Left cardiac atrium (tissue), 4 donors: ENCODE measurements around the gene CDH13. TPM values are rescaled to one million over a fixed set of nuclear protein-coding genes. Genes with fewer than 3 reads are reported as not detected.

Experiments
- ATAC-seq, 2 donors: fragments of 200-7000 bp; cut with Tn5 transposase; one replicate each; pipeline ENCODE4 v1.9.1; 2020; ENCODE audit warnings: mild to moderate bottlenecking in 2 of 2, moderate library complexity in 2 of 2
- DNase-seq: peaks from one replicate; pipeline ENCODE4 v3.0.0-alpha.2; 2020
- intact Hi-C, 2 donors: fragments of 100-400 bp; cut with DNase I; formaldehyde crosslinking; loops; one replicate each; pipeline versions ENCODE4 v1.14.1 to v1.15.1; 2022 to 2023
- total RNA-seq, 2 donors: library from RNA; stranded (reverse); fragmentation: NEBNext Ultra II Directional; extraction: Animal tissue kit (Norgen Biotek cat#: 25700); gene quantifications; one replicate each; pipeline ENCODE4 v1.2.1, GENCODE V29; 2021
- donor health status: DM: no; HTN: yes; CAD: no.
- donor health status: DM: no; HTN: yes; CAD: no; lungs with severe emphysema.
- donor health status: DM: yes; HTN: yes; CAD: no.
- donor health status: Dilated cardiomyopathy.

The CDH13 gene
- total RNA-seq, 2 donors from 2014 or later = 68.6 to 100 TPM

DNA sequence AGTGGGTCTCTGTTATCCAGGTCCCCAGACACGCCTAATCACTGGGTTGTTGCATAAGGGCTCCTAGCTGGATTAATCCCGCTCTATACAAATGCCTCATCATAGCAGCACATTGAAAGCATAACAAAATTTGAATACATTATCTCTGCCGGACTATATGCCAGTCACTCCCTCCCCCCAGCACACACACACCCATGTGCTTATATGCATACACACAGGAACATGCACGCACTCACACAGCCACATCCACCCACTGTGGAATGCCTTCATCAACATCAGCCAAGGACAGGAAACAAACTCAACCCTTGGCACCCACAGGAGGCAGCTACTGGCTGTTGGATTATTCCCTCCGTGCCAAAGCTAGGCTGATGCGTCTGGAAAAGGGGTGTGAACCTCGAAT, 3.5 kb upstream of the CDH13 start:
- DNase-seq = no peak
- intact Hi-C loops = loop anchor here in 1 of 2 donors (10.0 kb wide), 2 partner anchors 258 to 822 kb away; no protein-coding TSS in a partner anchor
- no peak for ATAC-seq

DNA sequence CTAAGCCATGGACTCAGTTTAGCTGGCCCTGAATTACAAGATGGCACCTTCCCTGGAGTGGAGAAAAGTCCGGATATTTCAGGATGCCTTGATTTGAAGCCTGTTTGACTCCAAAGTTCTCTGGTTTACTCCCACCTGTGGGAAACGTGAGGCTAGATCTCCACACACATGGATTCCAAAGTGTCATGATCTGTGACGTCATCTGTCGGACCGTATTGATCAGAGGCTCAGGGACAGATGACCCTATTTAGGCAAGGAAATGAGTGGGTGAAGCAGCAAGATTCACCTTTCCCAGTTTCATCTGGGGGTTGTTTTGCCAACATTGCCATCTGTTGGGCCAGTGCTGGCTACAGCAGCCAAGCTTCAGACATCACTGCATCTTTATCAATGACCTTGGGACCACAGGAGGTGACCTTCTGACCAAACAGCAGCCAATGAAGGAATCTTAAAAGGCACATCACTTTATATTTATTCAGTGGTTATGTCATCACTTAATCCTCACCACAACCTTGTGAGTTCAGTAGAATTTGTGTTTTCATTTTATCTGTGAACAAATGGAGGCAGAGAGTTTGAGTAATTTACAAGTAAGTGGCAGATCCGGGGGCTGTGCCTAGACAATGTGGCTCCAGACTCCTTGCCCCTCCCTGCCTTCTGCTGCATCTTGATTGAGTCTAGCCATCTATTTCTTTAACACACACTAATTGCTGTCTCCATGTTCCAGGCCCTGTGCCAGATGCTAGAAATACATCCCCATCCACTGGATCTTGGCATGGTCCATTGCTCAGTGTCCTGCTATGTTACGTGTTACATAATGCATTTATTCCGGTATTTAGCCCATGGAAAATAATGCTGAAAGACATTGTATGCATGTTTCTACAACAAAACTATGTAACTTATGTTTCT, 1.5 kb upstream of the CDH13 start:
- intact Hi-C loops = loop anchor here in 1 of 2 donors (10.0 kb wide), 2 partner anchors 261 to 819 kb away; no protein-coding TSS in a partner anchor
- DNase-seq = peak; percentile 45
- no peak for ATAC-seq

- peak; percentile 51 to 61 for ATAC-seq
- no peak for DNase-seq
- intact Hi-C loops = loop anchor here in 1 of 2 donors (10.0 kb wide), 2 partner anchors 263 to 817 kb away; no protein-coding TSS in a partner anchor
These were observed 1.3 kb downstream of the CDH13 start for GRCh38 chr16:82628088-82628423.

DNA sequence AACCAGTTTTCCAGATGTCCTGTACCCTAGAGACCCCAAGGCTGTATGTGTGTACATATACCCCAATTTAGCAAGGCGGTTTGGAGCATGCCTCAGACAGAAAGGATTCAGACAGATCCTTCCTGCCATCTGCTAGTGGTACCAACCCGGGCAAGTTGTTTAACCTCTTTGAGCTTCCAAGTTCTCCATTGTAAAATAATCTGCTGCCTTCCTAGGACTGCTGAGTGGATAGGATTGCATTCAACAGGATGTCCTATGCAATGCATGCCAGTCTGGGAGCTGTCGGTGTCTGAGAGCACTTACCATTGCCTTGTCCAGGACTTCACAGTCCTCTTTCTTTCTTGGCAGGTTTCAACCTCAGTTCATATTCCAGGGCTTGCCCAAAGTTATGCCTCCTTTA, 1.9 kb downstream of the CDH13 start:
- DNase-seq (no peak), ATAC-seq (no peak)
- intact Hi-C loops = loop anchor here in 1 of 2 donors (10.0 kb wide), 2 partner anchors 264 to 816 kb away; no protein-coding TSS in a partner anchor

- peak in 1 of 2 donors; percentile 6 for ATAC-seq
- DNase-seq = no peak
- intact Hi-C loops = loop anchor here in 1 of 2 donors (1.0 to 10.0 kb wide), 4 partner anchors 108 to 815 kb away; no protein-coding TSS in a partner anchor
These were observed 2.8 kb downstream of the CDH13 start for GRCh38 chr16:82629441-82630027.

GRCh38 chr16:82630219-82630618, 3.5 kb downstream of the CDH13 start:
- intact Hi-C loops = loop anchor here in 1 of 2 donors (1.0 to 5.0 kb wide), 2 partner anchors 107 to 438 kb away; no protein-coding TSS in a partner anchor
- ATAC-seq (no peak), DNase-seq (no peak)

DNA sequence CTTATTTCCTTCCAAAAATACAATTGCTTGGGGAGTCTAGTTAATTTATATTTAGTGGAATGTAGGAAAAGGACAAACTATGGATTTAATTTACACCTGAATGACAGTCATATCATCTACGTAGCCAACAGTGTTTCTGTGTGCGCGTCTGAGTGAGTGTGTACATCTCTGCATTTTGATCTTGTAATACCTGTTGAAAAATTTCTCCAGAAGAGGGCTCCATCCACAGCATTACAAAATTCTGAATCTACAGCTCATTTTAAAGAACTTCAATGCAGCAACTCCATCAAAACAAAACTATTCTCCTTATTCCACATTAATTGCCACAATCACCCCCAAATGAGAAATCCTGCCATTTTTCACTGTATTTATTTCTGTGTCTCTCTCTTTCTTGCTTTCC, 3.9 kb downstream of the CDH13 start:
- intact Hi-C loops = loop anchor here in 1 of 2 donors (1.0 to 5.0 kb wide), 2 partner anchors 107 to 438 kb away; no protein-coding TSS in a partner anchor
- ATAC-seq = no peak
- DNase-seq = no peak

- intact Hi-C loops = loop anchor here in 1 of 2 donors (5.0 kb wide), 1 partner anchor 105 kb away; no protein-coding TSS in a partner anchor
- DNase-seq (no peak), ATAC-seq (no peak)
These were observed 5.2 kb downstream of the CDH13 start for GRCh38 chr16:82631701-82632685.

- peak; percentile 59 for DNase-seq
- intact Hi-C loops = loop anchor here in 1 of 2 donors (5.0 kb wide), 1 partner anchor 103 kb away; no protein-coding TSS in a partner anchor
- ATAC-seq = peak; percentile 42 to 65
These were observed 7.3 kb downstream of the CDH13 start for GRCh38 chr16:82633964-82634600.

DNA sequence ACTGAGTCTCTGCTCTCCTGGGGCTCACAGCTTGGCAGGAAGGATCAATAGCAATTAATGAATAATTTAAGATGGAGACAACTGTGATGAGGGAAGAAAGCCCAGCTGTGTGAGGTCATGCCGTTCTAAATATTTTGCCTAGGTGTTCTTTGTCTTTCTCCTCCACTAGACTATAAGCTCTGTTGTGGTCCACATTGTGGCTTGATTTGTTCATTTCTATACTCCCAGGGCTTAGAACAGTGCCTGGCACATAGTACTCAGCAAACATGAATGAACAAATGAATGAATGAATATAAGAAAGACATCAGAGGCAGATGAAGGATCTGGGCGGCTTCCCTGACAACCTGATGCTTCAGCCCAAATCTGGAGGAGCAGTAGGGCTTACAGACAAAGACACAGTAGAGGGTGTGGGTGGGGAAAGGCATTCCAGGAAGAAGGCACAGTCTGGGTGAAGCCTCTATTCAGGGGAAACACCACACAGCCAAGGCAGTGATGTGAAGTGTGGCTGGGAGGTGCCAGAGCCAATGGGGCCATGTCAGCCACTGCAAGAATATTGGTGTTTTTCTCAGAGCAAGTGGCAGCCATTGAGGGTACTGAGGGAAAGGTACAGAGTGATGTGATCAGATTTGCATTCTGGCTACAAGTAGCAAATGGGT, 8.3 kb downstream of the CDH13 start:
- intact Hi-C loops = loop anchor here in 1 of 2 donors (5.0 kb wide), 2 partner anchors 62 to 102 kb away; no protein-coding TSS in a partner anchor
- ATAC-seq (no peak), DNase-seq (no peak)

DNA sequence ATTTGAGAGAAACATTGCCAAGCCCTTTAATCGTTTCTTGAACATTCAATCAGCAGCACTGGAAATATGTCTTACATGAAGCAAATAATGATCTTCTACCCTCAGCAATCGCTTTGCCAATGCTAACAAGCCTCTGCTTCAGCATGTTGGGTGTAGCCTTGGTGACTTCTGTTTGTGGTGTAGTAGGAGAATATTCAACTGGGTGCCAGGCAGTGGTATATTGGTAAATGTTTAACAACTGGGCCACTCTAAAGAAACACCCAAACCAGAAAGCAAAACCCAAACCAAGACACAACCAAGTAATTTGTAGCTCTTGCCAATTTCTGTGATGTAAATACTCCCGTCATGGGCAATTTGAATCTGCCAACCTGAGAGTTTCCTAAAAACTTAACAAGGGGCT, 9.7 kb downstream of the CDH13 start:
- intact Hi-C loops = loop anchor here in 1 of 2 donors (5.0 kb wide), 1 partner anchor 61 kb away; no protein-coding TSS in a partner anchor
- no peak for DNase-seq
- ATAC-seq = no peak

GRCh38 chr16:82636958-82637357, 10.2 kb downstream of the CDH13 start:
- ATAC-seq (no peak), DNase-seq (no peak)
- intact Hi-C loops = loop anchor here in 1 of 2 donors (5.0 kb wide), 1 partner anchor 60 kb away; no protein-coding TSS in a partner anchor

DNA sequence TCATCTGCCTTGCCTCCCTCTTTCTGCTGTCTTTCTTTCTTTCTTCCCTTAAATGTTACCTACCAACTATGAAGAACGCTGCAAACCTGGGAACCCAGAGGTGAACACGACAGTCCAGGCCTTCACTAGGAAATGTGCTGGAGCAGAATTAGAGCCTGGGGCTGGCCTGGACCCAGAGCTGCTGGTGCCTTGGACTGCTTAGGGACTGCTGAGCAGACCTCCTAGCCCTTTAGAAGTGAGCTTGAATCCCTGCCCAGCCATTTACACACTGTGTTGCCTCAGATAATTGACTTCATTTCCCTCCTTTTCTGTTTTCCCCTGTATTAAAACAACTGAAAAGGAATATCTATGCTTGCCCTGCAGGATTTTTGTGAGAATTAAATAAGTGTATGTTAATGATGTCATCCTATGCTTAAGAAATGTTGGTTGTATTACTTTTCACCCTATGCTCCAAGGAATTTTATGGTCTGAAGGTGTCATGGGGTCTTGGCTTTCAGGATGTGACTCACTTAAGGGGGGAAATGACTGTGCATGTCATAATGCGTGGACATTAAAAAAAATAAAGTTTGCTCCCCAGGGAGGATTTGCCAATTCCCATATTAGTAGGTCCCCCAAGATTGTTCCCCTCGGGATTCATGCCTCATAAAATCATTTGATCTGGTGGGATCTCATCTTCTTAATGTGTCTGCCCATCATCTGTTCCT, 11.5 kb downstream of the CDH13 start:
- ATAC-seq (no peak), DNase-seq (no peak)
- intact Hi-C loops = loop anchor here in 1 of 2 donors (5.0 kb wide), 1 partner anchor 59 kb away; no protein-coding TSS in a partner anchor

GRCh38 chr16:82639263-82639662, 12.5 kb downstream of the CDH13 start:
- ATAC-seq (no peak), DNase-seq (no peak)
- intact Hi-C loops = loop anchor here in 1 of 2 donors (5.0 kb wide), 1 partner anchor 58 kb away; no protein-coding TSS in a partner anchor

GRCh38 chr16:82639666-82640336, 13.0 kb downstream of the CDH13 start:
- ATAC-seq (peak; percentile 68 to 76), DNase-seq (peak; percentile 67)
- intact Hi-C loops = loop anchor here in 1 of 2 donors (5.0 kb wide), 1 partner anchor 58 kb away; no protein-coding TSS in a partner anchor
